Fibroblast of skin of right quadriceps (primary cell): ENCODE results near the gene KCNT1.
"Not testable (repeated sequence)": the region's sequence is repeated elsewhere in the genome, so short reads cannot be mapped to it uniquely, and the experiment has no call there.

ENCODE experiments used
- DNase-seq: peaks from one replicate; pipeline ENCODE4 v3.0.0-alpha.2; 2013

The KCNT1 gene

DNA sequence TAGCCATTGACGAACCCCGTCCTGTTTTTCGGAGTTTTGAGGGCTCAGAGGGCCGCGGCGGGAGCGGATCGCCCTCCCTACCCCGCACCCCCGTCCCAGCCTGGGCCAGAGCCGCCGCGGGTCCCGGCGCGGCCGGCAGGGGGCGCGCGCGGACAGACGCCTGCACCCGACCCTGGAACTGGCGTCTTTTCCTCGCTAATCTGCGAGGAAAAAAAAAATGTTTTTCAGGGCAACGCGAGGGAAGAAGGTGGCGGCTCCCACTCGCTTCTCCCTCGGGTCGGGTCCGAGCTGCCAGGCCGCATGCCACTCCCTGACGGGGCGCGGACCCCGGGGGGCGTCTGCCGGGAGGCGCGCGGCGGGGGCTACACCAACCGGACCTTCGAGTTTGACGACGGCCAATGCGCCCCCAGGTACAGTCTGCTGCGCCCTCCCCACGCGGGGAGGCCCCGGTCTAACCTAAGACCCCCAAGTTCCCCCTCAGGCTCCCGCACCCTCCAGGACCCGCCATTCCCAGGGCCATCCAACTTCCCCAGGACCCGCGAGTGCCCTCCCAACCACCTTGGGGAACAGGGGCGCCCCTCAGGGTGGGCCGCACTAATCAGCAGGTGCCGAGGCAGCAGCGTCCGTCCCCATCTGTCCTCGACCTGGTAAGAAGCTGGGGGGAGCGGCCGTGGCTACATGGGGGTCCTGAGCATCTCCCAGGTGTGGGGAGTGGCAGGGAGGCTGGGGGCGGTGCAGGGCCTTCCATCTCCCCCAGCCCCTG is at the start of gene KCNT1:
KCNT1 (plus strand) TSS at position 227 of the 763 bp plus-strand sequence; CDS start at position 301, 74 bp downstream.
- peak; percentile 16 for DNase-seq

- DNase-seq = no peak
Observed at GRCh38 chr9:135655317-135655716, 46.7 kb upstream of the KCNT1 start.

DNA sequence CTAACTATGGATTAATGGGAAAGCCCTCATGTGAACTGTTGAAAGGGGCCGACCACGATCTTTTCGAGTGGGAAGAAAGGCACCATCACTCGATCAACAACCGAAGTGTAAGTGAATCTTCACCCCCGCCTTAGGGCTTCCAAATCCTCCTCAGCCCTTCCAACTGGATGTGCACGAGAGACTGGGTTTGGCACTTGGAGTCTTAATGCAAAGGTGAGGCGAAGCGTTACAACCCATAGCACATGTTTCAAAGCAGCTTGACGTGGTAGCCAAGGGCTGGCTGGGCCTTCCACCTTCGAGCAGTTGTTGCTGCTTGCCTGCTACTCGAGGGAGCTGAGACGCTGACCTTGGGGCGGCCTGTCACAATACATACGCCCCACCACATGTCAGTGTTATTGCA is 44.6 kb upstream of the KCNT1 start:
- DNase-seq = no peak

GRCh38 chr9:135659252-135659651 is 42.7 kb upstream of the KCNT1 start:
- DNase-seq = no peak

GRCh38 chr9:135660407-135660806 is 41.6 kb upstream of the KCNT1 start:
- DNase-seq = no peak

DNA sequence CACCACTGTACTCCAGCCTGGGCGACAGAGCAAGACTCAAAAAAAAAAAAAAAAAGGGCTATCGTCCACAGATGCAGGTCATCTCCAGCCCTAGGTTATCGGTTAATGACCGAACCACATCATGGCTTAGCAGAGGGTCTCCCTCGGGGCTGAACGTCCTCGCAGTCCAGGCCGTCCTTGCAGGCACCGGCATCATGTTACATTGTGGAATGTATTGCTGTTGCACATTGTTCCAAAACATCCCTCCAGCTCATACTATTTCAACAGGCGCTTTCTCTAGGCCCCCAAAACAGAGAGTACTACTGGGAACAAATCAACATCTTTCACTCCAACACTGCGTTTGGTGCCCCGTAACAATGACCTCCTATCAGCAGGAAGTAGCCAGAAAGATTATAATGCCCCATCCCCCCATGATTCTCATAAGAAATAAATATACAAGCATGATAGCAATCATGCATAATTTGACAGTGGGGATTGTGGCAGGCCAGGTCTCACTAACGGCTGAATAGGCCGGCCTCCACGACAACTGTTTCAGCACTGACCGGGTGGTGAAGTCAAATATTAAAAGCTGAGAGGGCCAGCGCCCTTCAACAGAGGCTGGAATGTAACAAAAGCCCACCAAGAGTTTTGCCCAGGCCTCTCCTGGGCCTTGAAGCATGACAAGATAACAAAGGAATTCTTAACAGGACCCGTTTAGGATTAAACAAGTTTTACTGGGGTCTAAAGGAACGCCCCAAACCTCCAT is 40.0 kb upstream of the KCNT1 start:
- DNase-seq = no peak

- peak; percentile 10 for DNase-seq
Observed at GRCh38 chr9:135662758-135663450, 39.1 kb upstream of the KCNT1 start, which contains the start of gene LCN9. TSS of gene LCN9 (plus strand) at chr9:135663309. CDS start at chr9:135663322, 13 bp downstream.

GRCh38 chr9:135663451-135663770 is 38.6 kb upstream of the KCNT1 start:
- no peak for DNase-seq

- no peak for DNase-seq
Observed at GRCh38 chr9:135663857-135664256, 38.1 kb upstream of the KCNT1 start.

GRCh38 chr9:135664266-135664665 is 37.7 kb upstream of the KCNT1 start:
- DNase-seq = no peak

GRCh38 chr9:135664801-135665794 is 36.9 kb upstream of the KCNT1 start:
- no peak for DNase-seq

DNA sequence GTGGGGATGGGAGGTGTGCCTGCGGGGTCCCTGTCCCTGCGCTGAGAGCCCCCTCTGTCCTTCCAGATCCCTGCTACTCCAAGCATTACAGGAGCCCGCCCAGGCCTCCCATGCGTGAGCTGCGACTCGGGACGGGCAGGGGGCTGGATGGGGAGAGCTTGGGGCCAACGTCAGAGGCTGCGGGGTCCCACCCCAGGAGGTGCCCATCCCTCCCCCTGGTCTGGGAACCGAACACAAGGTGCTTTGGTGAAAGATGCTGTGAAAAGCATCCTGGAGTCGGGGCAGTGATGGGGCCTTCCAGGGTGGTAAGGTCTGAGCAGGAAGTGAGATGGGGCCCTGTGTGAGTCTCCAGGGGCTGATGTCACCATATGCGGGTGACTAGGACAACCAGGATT is 36.2 kb upstream of the KCNT1 start:
- no peak for DNase-seq

GRCh38 chr9:135666534-135667462 is 35.2 kb upstream of the KCNT1 start:
- DNase-seq = no peak

- no peak for DNase-seq
Observed at GRCh38 chr9:135667463-135668001, 34.5 kb upstream of the KCNT1 start.

DNA sequence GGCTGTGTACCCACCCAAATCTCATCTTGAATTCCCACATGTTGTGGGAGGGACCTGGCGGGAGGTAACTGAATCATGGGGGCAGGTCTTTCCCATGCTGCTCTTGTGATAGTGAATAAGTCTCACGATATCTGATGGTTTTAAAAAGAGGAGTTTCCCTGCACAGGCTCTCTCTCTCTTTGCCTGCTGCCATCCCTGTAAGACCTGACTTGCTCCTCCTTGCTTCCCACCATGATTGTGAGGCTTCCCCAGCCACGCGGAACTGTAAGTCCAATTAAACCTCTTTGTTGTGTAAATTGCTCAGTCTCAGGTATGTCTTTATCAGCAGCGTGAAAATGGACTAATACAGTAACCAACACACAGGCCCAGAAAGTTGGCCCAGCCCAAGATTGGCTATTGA is 33.0 kb upstream of the KCNT1 start:
- DNase-seq = not testable (repeated sequence)

- DNase-seq = no peak
Observed at GRCh38 chr9:135669616-135670285, 32.2 kb upstream of the KCNT1 start.

- no peak for DNase-seq
Observed at GRCh38 chr9:135670721-135671590, 31.0 kb upstream of the KCNT1 start.

GRCh38 chr9:135671591-135672041 is 30.4 kb upstream of the KCNT1 start:
- DNase-seq = no peak

GRCh38 chr9:135672786-135673185 is 29.2 kb upstream of the KCNT1 start:
- not testable (repeated sequence) for DNase-seq
